Measurements from ENCODE around the gene SDK2.

DNA sequence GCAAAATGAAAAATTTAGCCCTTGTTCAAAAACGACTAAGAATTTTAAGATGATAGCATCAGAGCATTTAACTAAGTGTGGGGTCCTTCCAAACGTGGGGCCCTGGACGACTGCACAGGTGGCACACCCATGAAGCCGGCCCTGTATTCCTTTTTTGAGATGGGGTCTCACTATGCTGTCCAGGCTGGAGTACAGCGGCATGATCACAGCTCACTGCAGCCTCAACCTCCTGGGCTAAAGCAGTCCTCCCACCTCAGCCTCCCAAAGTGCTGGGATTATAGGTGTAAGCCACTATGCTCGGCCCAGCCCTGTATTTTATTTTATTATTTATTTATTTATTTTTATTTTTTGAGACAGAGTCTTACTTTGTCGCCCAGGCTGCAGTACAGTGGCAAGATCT is 241.8 kb downstream of the SDK2 start:
- TF ChIP-seq, protein P1, sequence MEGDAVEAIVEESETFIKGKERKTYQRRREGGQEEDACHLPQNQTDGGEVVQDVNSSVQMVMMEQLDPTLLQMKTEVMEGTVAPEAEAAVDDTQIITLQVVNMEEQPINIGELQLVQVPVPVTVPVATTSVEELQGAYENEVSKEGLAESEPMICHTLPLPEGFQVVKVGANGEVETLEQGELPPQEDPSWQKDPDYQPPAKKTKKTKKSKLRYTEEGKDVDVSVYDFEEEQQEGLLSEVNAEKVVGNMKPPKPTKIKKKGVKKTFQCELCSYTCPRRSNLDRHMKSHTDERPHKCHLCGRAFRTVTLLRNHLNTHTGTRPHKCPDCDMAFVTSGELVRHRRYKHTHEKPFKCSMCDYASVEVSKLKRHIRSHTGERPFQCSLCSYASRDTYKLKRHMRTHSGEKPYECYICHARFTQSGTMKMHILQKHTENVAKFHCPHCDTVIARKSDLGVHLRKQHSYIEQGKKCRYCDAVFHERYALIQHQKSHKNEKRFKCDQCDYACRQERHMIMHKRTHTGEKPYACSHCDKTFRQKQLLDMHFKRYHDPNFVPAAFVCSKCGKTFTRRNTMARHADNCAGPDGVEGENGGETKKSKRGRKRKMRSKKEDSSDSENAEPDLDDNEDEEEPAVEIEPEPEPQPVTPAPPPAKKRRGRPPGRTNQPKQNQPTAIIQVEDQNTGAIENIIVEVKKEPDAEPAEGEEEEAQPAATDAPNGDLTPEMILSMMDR (IDR thresholded peaks at IDR 0.05; ENCODE audit: low read depth, low read length, poor library complexity, severe bottlenecking), result no peak
- TF ChIP-seq EZH2phosphoT487 (IDR thresholded peaks at IDR 0.05; ENCODE audit: borderline replicate concordance, low read length), result no peak

Measured in DOHH2 (cell line).